AG04449 (cell line): ENCODE data around the gene CCDC24.
A peak's percentile ranks its signal among the peaks of the same experiment; 100 is the strongest.

Experiments used
- CTCF ChIA-PET: fragments of 350-600 bp; formaldehyde crosslinking; extraction: SDS; loops from one replicate; lab custom pipeline; 2021; ENCODE audit warnings: antibody characterized with exemption; lab: Yijun Ruan, JAX
- POLR2A ChIA-PET: fragments of 400-600, 350-600 bp; formaldehyde crosslinking; extraction: SDS; loops from one replicate; lab custom pipeline; 2020; ENCODE audit warnings: antibody characterized with exemption, inconsistent platforms; lab: Yijun Ruan, JAX
- DNase-seq: peaks from one replicate; pipeline ENCODE4 v3.0.0-alpha.2; 2010; ENCODE audit warnings: low read depth, low spot score
- H3K4me3 ChIP-seq: 2 replicates; pipeline ENCODE4 v1.5.1; 2011; ENCODE audit warnings: low read depth, mild to moderate bottlenecking, control low read depth, low read length
- TF ChIP-seq, protein P1 (sequence below): IDR thresholded peaks from one replicate; pipeline ENCODE4 v1.5.1; 2011; ENCODE audit warnings: mild to moderate bottlenecking, moderate library complexity, low read length, control low read depth, inconsistent platforms; ENCODE audit not compliant: insufficient read depth; ENCODE audit errors: missing control alignments

The CCDC24 gene

DNA sequence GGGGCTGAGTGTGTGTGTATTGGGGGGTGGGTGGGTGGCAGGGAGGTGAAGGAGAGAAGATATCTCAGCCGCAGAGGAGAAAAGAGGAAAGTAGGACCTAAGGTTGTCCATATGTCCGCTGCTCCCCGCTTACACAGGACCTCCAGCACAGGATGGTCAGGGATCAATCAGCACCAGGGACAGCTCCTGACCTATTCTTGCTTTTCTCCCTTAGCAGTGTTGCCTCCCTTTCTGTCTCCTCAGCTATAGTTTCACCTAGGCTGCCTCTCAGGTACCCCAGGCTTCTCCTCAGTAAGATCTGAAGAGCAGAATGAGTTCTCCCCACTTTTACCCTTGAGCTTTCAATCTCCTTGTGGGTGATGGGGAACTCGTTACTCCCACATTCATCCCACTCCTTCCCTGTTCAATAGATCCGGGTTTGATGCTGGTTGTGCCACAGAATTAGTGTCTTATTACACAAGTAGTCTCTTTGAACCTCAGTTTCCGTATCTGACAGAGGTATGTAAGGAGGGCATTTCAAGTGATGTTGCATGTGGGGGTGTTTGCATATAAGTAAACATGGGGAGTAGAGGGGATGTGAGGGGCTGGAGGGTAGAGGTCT is 23.0 kb upstream of the CCDC24 start:
- TF ChIP-seq, protein P1, sequence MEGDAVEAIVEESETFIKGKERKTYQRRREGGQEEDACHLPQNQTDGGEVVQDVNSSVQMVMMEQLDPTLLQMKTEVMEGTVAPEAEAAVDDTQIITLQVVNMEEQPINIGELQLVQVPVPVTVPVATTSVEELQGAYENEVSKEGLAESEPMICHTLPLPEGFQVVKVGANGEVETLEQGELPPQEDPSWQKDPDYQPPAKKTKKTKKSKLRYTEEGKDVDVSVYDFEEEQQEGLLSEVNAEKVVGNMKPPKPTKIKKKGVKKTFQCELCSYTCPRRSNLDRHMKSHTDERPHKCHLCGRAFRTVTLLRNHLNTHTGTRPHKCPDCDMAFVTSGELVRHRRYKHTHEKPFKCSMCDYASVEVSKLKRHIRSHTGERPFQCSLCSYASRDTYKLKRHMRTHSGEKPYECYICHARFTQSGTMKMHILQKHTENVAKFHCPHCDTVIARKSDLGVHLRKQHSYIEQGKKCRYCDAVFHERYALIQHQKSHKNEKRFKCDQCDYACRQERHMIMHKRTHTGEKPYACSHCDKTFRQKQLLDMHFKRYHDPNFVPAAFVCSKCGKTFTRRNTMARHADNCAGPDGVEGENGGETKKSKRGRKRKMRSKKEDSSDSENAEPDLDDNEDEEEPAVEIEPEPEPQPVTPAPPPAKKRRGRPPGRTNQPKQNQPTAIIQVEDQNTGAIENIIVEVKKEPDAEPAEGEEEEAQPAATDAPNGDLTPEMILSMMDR, result no peak
- H3K4me3 ChIP-seq, result no peak overlapping the region
- POLR2A ChIA-PET, result no interaction called here
- DNase-seq, result no peak
- CTCF ChIA-PET, result interaction anchor here (0.8 to 1.9 kb wide), 3 partner anchors 19 to 204 kb away, joined by 3 to 8 read pairs (median 3); no protein-coding TSS in a partner anchor

DNA sequence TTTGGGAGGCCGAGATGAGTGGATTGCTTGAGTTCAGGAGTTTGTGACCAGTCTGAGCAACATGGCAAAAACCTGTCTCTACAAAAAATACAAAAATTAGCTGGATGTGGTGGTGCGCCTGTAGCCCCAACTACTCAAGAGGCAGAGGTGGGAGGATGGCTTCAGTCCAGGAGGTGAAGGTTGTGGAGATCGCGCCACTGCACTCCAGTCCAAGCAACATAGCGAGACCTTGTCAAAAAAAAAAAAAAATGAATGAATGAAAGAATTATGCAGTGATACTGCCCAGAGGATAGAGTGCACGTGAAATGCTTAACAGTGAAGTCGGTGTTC is 22.0 kb upstream of the CCDC24 start:
- peak overlapping the region; percentile 25; the same call in 1 of the 2 replicates for H3K4me3 ChIP-seq
- DNase-seq, result no peak
- CTCF ChIA-PET, result interaction anchor here (1.0 to 8.7 kb wide), 4 partner anchors 10 to 204 kb away, joined by 3 to 71 read pairs (median 8); partner anchors contain the start of gene IPO13
- TF ChIP-seq, protein P1, result no peak
- POLR2A ChIA-PET, result interaction anchor here (0.6 to 1.0 kb wide), 2 partner anchors 9 to 839 kb away, joined by 4 read pairs; partner anchors contain the start of genes B4GALT2 and BTBD19

DNA sequence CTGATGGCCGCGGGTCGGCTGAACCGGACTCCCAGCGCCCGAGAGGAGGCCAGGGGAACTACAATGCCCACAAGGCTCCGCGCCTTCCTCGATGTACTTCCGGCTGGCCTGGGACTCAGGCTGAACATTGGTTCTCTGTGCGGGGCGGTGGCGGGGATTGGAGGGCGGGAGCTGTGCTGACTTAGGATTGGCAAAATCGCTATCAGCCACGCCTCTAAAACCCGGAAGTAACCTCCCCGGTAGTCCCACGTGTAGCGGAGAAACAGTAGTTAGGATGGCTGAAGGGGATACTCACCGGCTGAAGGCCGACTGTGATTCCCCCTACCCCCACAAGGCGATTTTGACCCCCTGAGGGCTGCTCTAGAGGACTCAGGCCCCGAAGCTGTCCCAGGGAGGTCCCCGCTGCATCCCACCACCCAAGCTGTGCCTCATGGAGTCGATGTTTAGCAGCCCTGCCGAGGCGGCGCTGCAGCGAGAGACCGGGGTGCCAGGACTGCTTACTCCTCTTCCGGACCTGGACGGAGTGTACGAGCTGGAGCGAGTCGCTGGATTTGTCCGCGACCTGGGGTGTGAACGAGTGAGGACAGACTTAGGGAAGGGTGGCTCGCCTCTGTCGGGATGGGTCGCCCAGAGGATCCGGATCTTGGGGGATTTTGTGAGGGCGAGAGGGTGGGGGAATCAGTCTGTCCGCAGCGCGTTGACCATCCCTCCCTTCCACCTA is 21.5 kb upstream of the CCDC24 start, which contains the start of gene DPH2:
Gene DPH2 (plus strand): TSS at position 265 of the 721 bp plus-strand sequence. CDS start 166 bp downstream, at position 431.
- POLR2A ChIA-PET, result interaction anchor here (0.6 to 1.0 kb wide), 2 partner anchors 9 to 838 kb away, joined by 4 read pairs; partner anchors contain the start of genes B4GALT2 and BTBD19

DNA sequence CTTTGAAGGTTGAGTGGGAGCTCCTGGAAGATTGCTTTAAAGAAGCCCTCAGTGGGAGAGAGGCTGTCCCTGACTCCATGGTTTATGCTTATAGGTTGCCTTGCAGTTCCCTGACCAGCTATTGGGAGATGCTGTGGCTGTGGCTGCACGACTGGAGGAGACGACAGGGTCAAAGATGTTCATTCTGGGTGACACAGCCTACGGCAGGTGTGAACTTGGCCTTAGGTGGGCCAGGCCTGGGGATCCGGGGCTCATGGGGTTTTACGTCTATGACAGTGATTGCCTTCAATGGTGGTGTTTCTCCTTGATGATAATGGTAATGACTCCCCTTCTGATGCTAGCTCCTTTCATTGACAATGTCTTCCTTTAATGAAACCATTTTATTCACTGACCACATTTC is 20.9 kb upstream of the CCDC24 start:
- no peak for DNase-seq
- TF ChIP-seq, protein P1, result no peak

More for the DNA sequence above, 21.5 kb upstream of the CCDC24 start, which contains the start of gene DPH2:
- CTCF ChIA-PET, result interaction anchor here (1.0 to 8.7 kb wide), 5 partner anchors 11 to 205 kb away, joined by 3 to 71 read pairs (median 5); partner anchors contain the start of gene IPO13
- TF ChIP-seq, protein P1, result no peak
- peak within 1 kb of the TSS; percentile 97 for H3K4me3 ChIP-seq
- peak; percentile 78 for DNase-seq

DNA sequence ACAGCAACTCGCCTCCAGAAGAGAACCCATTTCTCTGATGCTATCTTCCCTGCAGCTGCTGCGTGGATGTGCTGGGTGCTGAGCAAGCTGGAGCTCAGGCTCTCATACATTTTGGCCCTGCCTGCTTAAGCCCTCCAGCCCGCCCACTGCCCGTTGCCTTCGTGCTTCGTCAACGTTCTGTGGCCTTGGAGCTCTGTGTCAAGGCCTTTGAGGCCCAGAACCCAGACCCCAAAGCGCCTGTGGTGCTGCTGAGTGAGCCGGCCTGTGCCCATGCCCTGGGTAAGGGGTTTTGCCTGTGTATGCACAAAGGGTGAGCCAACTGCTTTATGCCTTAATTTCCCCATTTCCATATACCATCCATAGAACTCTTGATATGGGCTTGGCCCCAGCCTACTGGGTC is 20.5 kb upstream of the CCDC24 start:
- TF ChIP-seq, protein P1, result no peak
- H3K4me3 ChIP-seq, result peak overlapping the region; percentile 97
- no peak for DNase-seq
- CTCF ChIA-PET, result interaction anchor here (1.0 to 8.7 kb wide), 4 partner anchors 24 to 206 kb away, joined by 3 to 71 read pairs (median 8); partner anchors contain the start of gene IPO13
- POLR2A ChIA-PET, result no interaction called here

More for the DNA sequence above, 20.9 kb upstream of the CCDC24 start:
- POLR2A ChIA-PET, result no interaction called here
- H3K4me3 ChIP-seq, result peak overlapping the region; percentile 97
- CTCF ChIA-PET, result interaction anchor here (1.0 to 8.7 kb wide), 4 partner anchors 23 to 205 kb away, joined by 3 to 71 read pairs (median 8); partner anchors contain the start of gene IPO13
